HepG2 (cell line): ENCODE results near the gene CPM. TPM values are rescaled to one million over a fixed set of nuclear protein-coding genes. Genes with fewer than 3 reads are reported as not detected.

Experiments used
- AKAP8 ChIP-seq: sonication (generic); formaldehyde crosslinking; IDR thresholded peaks from 2 replicates; pipeline ENCODE4 v1.5.1; 2020; ENCODE audit warnings: mild to moderate bottlenecking, missing genetic modification reagents
- CCDC6 ChIP-seq: sonication (generic); formaldehyde crosslinking; IDR thresholded peaks from 2 replicates; pipeline ENCODE4 v1.8.1; 2022; ENCODE audit warnings: mild to moderate bottlenecking, missing genetic modification reagents, moderate library complexity
- CSRNP1 ChIP-seq: sonication (generic); formaldehyde crosslinking; IDR thresholded peaks from 2 replicates; pipeline ENCODE4 v1.8.1; 2023; ENCODE audit warnings: mild to moderate bottlenecking, missing genetic modification reagents
- GATAD2A ChIP-seq: IDR thresholded peaks from 2 replicates; pipeline ENCODE4 v1.6.1; 2016
- HES4 ChIP-seq: sonication (generic); formaldehyde crosslinking; IDR thresholded peaks from 2 replicates; pipeline ENCODE4 v1.9.0; 2021; ENCODE audit warnings: mild to moderate bottlenecking, missing genetic modification reagents, borderline replicate concordance
- HNF1B ChIP-seq: sonication (generic); formaldehyde crosslinking; IDR thresholded peaks from 2 replicates; pipeline ENCODE4 v1.5.1; 2020; ENCODE audit warnings: mild to moderate bottlenecking, moderate library complexity, missing genetic modification reagents
- MXD4 ChIP-seq: IDR thresholded peaks from 2 replicates; pipeline ENCODE4 v1.6.1; 2016; ENCODE audit warnings: mild to moderate bottlenecking, missing biosample characterization, missing genetic modification reagents
- NFIC ChIP-seq: IDR thresholded peaks from 2 replicates; pipeline ENCODE4 v1.6.1; 2012; ENCODE audit warnings: mild to moderate bottlenecking, low read length, inconsistent platforms
- RBAK ChIP-seq: sonication (generic); formaldehyde crosslinking; IDR thresholded peaks from 2 replicates; pipeline ENCODE4 v1.5.1; 2020; ENCODE audit warnings: mild to moderate bottlenecking, missing genetic modification reagents
- SAP130 ChIP-seq: IDR thresholded peaks from 2 replicates; pipeline ENCODE4 v1.6.1; 2016; ENCODE audit warnings: low read depth
- TCF12 ChIP-seq, 2 experiments: fragments of 450-650 bp in 1 of 2; sonication (generic) in 1 of 2; formaldehyde crosslinking in 1 of 2; IDR thresholded peaks; 2 replicates each; pipeline versions ENCODE4 v1.6.1 to v1.8.0; 2017 to 2022; ENCODE audit warnings: antibody characterized with exemption in 1 of 2, mild to moderate bottlenecking in 1 of 2, missing genetic modification reagents in 1 of 2, moderate library complexity in 1 of 2
- ZIK1 ChIP-seq: sonication (generic); formaldehyde crosslinking; IDR thresholded peaks from 2 replicates; pipeline ENCODE4 v1.5.0; 2020; ENCODE audit warnings: mild to moderate bottlenecking, low read depth, missing genetic modification reagents, borderline replicate concordance
- ZNF207 ChIP-seq: fragments of 450-650 bp; IDR thresholded peaks from 2 replicates; pipeline ENCODE4 v1.6.1; 2016; ENCODE audit warnings: antibody characterized with exemption, borderline replicate concordance
- ZNF33B ChIP-seq: sonication (generic); formaldehyde crosslinking; IDR thresholded peaks from 2 replicates; pipeline ENCODE4 v1.5.1; 2020; ENCODE audit warnings: mild to moderate bottlenecking, missing genetic modification reagents
- ZNF468 ChIP-seq: sonication (generic); formaldehyde crosslinking; IDR thresholded peaks from 2 replicates; pipeline ENCODE4 v1.8.0; 2022; ENCODE audit warnings: mild to moderate bottlenecking, moderate library complexity, missing genetic modification reagents
- ZNF605 ChIP-seq: sonication (generic); formaldehyde crosslinking; IDR thresholded peaks from 2 replicates; pipeline ENCODE4 v1.8.0; 2022; ENCODE audit warnings: mild to moderate bottlenecking, missing genetic modification reagents
- ZNF710 ChIP-seq: sonication (generic); formaldehyde crosslinking; IDR thresholded peaks from 2 replicates; pipeline ENCODE4 v1.5.0; 2020; ENCODE audit warnings: mild to moderate bottlenecking, missing genetic modification reagents, borderline replicate concordance
- ZNF749 ChIP-seq: sonication (generic); formaldehyde crosslinking; IDR thresholded peaks from 2 replicates; pipeline ENCODE4 v1.8.0; 2022; ENCODE audit warnings: mild to moderate bottlenecking, missing genetic modification reagents, moderate library complexity, borderline replicate concordance
- ZNF775 ChIP-seq: sonication (generic); formaldehyde crosslinking; IDR thresholded peaks from 2 replicates; pipeline ENCODE4 v1.4.0; 2020; ENCODE audit warnings: missing genetic modification reagents, mild to moderate bottlenecking, moderate library complexity, borderline replicate concordance
- ZNF800 ChIP-seq: sonication (generic); formaldehyde crosslinking; IDR thresholded peaks from 2 replicates; pipeline ENCODE4 v1.4.0; 2020; ENCODE audit warnings: missing genetic modification reagents
- ZNF816 ChIP-seq: sonication (generic); formaldehyde crosslinking; IDR thresholded peaks from 2 replicates; pipeline ENCODE4 v1.8.0; 2022; ENCODE audit warnings: missing genetic modification reagents, mild to moderate bottlenecking, borderline replicate concordance
- polyA plus RNA-seq, 8 experiments: library from polyadenylated mRNA; depleted of rRNA in 3 of 8; stranded (reverse) in 7 of 8; unstranded in 1 of 8; fragments of >200 nt; fragmentation: Illumina TruSeq in 4 of 8; extraction: Trizol in 4 of 8; gene quantifications; 2 replicates each; pipeline versions ENCODE4 v1.2.1 to v1.2.3, GENCODE V29; 2011 to 2016; ENCODE audit warnings: low read depth in 4 of 8, missing spikeins in 1 of 8, mixed read lengths in 1 of 8; ENCODE audit not compliant: insufficient read depth in 1 of 8
- total RNA-seq, 5 experiments: library from RNA; depleted of rRNA; stranded (reverse); fragments of >200 nt; fragmentation: Illumina TruSeq; extraction: Trizol; gene quantifications; 2 replicates each; pipeline ENCODE4 v1.2.3, GENCODE V29; 2016; ENCODE audit warnings: low read depth in 1 of 5

CPM gene
- total and polyA plus RNA-seq, 2 of the 13 experiments (the other 11 are each of a cell fraction or from before 2014, with no cell fraction given): not detected

DNA sequence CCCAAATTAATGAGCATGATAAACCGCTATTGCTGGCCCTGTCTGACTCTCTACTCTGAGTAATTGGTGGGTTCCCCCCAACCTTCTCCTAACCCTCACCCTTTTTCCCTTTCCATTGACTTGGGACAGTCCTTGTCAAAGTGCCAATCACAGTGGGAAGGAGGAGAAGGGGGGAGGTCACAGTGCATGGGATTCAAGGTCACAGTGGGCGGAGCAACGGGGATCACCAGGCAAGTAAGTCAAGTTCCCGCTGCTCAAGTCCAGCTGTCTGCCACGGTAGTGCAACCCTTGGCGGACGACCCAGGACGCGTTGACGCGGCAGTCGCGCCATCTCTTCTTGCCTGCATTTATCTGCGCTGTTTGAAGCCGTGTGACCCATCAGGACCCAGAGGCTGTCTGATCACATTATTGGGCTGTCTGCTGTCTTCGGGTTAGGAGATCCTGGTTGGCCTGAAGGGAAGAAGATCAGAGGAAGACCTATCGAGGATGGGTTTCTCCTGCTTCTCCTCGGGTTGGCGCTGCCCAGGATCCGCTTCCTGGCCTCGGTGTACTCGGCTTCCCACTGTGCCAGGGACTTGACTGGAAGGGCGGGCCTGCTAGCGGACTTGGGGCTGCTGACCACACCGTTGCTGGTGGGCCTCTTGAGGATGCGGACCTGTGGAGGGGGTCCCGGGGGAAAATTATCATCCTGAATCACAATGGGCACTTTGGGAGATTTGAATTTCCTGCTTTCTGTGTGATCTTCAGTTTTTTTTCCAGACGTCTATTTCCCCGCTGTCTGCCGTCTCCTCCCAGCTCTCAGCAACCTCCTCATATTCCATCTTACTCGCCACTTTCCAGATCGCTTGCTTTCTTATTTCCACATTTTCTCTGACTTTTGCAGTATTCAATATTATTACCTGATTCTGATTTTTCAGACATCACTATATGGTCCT, 128.0 kb downstream of the CPM start (continued):
- peak; percentile 68 for TF ChIP-seq ZNF710 (CRISPR knock-in tag)
- TF ChIP-seq RBAK: no peak
- TF ChIP-seq ZNF800: no peak
- TF ChIP-seq CSRNP1 (CRISPR knock-in tag): peak; percentile 68; the same call in 1 of the 2 replicates
- 0 out of 2 replicates have a peak, but pooled peaks have one; percentile 58 for TF ChIP-seq HES4 (CRISPR knock-in tag)
- TF ChIP-seq NFIC: no peak
- TF ChIP-seq ZNF749 (CRISPR knock-in tag): no peak
- TF ChIP-seq ZNF605: peak; percentile 77; the same call in 1 of the 2 replicates
- TF ChIP-seq ZNF207: no peak
- TF ChIP-seq ZNF468 (CRISPR knock-in tag): 0 out of 2 replicates have a peak, but pooled peaks have one; percentile 54
- peak; percentile 52; the same call in 1 of the 2 replicates for TF ChIP-seq MXD4 (CRISPR knock-in tag)
- peak; percentile 98 for TF ChIP-seq SAP130 (CRISPR knock-in tag)
- TF ChIP-seq TCF12 (IDR thresholded peaks at IDR 0.05): no peak
- TF ChIP-seq TCF12 (CRISPR knock-in tag; IDR thresholded peaks at IDR 0.05): no peak
- TF ChIP-seq AKAP8 (CRISPR knock-in tag): 0 out of 2 replicates have a peak, but pooled peaks have one; percentile 16
- TF ChIP-seq ZNF33B (CRISPR knock-in tag): 0 out of 2 replicates have a peak, but pooled peaks have one; percentile 55
- TF ChIP-seq HNF1B (CRISPR knock-in tag): peak; percentile 89
- TF ChIP-seq ZNF775 (CRISPR knock-in tag): peak; percentile 85; the same call in 1 of the 2 replicates
- TF ChIP-seq ZNF816 (CRISPR knock-in tag): no peak; the same call in 1 of the 2 replicates
- peak; percentile 91; the same call in 1 of the 2 replicates for TF ChIP-seq CCDC6 (CRISPR knock-in tag)
- peak; percentile 84 for TF ChIP-seq GATAD2A (CRISPR knock-in tag)
- TF ChIP-seq ZIK1 (CRISPR knock-in tag): peak; percentile 53; the same call in 1 of the 2 replicates
